ENCODE data around the gene CSNK1G2.

DNA sequence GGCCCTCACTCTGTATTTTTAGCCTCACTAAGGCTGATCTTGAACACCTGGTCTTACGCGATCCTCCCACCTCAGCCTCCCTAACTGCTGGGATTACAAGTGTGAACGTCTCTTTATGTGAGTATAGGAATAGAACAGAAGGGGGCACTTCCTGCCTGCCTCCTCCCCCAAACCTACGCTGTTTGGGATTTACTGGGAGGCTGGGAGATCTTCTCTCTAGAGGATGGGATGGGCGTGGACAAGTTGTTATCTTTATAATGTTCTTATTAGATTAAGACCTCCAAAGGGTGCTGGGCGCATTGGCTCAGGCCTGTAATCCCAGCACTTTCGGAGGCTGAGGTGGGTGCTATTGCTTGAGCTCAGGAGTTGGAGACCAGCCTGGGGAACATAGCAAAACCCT is 2.9 kb upstream of the CSNK1G2 start:
- TF ChIP-seq, protein P1, sequence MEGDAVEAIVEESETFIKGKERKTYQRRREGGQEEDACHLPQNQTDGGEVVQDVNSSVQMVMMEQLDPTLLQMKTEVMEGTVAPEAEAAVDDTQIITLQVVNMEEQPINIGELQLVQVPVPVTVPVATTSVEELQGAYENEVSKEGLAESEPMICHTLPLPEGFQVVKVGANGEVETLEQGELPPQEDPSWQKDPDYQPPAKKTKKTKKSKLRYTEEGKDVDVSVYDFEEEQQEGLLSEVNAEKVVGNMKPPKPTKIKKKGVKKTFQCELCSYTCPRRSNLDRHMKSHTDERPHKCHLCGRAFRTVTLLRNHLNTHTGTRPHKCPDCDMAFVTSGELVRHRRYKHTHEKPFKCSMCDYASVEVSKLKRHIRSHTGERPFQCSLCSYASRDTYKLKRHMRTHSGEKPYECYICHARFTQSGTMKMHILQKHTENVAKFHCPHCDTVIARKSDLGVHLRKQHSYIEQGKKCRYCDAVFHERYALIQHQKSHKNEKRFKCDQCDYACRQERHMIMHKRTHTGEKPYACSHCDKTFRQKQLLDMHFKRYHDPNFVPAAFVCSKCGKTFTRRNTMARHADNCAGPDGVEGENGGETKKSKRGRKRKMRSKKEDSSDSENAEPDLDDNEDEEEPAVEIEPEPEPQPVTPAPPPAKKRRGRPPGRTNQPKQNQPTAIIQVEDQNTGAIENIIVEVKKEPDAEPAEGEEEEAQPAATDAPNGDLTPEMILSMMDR (conservative IDR thresholded peaks at IDR 0.05; ENCODE audit: low read depth in 2 of 2), result no peak
- TF ChIP-seq EZH2 (IDR thresholded peaks at IDR 0.05; ENCODE audit: low read depth, unreplicated experiment) (no peak), POLR2AphosphoS5 (IDR thresholded peaks at IDR 0.05; ENCODE audit: low read depth) (no peak), JUNB (IDR thresholded peaks at IDR 0.05; ENCODE audit: unreplicated experiment) (no peak), CREB1 (CRISPR knock-in tag; IDR thresholded peaks at IDR 0.05; ENCODE audit: low read depth) (no peak), EZH2phosphoT487 (IDR thresholded peaks at IDR 0.05; ENCODE audit: unreplicated experiment) (no peak), NANOG (IDR thresholded peaks at IDR 0.05; ENCODE audit: borderline replicate concordance) (no peak)
- TF ChIP-seq, protein P2, sequence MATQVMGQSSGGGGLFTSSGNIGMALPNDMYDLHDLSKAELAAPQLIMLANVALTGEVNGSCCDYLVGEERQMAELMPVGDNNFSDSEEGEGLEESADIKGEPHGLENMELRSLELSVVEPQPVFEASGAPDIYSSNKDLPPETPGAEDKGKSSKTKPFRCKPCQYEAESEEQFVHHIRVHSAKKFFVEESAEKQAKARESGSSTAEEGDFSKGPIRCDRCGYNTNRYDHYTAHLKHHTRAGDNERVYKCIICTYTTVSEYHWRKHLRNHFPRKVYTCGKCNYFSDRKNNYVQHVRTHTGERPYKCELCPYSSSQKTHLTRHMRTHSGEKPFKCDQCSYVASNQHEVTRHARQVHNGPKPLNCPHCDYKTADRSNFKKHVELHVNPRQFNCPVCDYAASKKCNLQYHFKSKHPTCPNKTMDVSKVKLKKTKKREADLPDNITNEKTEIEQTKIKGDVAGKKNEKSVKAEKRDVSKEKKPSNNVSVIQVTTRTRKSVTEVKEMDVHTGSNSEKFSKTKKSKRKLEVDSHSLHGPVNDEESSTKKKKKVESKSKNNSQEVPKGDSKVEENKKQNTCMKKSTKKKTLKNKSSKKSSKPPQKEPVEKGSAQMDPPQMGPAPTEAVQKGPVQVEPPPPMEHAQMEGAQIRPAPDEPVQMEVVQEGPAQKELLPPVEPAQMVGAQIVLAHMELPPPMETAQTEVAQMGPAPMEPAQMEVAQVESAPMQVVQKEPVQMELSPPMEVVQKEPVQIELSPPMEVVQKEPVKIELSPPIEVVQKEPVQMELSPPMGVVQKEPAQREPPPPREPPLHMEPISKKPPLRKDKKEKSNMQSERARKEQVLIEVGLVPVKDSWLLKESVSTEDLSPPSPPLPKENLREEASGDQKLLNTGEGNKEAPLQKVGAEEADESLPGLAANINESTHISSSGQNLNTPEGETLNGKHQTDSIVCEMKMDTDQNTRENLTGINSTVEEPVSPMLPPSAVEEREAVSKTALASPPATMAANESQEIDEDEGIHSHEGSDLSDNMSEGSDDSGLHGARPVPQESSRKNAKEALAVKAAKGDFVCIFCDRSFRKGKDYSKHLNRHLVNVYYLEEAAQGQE (IDR thresholded peaks at IDR 0.05; ENCODE audit: unreplicated experiment), result no peak
- TF ChIP-seq, protein P3, sequence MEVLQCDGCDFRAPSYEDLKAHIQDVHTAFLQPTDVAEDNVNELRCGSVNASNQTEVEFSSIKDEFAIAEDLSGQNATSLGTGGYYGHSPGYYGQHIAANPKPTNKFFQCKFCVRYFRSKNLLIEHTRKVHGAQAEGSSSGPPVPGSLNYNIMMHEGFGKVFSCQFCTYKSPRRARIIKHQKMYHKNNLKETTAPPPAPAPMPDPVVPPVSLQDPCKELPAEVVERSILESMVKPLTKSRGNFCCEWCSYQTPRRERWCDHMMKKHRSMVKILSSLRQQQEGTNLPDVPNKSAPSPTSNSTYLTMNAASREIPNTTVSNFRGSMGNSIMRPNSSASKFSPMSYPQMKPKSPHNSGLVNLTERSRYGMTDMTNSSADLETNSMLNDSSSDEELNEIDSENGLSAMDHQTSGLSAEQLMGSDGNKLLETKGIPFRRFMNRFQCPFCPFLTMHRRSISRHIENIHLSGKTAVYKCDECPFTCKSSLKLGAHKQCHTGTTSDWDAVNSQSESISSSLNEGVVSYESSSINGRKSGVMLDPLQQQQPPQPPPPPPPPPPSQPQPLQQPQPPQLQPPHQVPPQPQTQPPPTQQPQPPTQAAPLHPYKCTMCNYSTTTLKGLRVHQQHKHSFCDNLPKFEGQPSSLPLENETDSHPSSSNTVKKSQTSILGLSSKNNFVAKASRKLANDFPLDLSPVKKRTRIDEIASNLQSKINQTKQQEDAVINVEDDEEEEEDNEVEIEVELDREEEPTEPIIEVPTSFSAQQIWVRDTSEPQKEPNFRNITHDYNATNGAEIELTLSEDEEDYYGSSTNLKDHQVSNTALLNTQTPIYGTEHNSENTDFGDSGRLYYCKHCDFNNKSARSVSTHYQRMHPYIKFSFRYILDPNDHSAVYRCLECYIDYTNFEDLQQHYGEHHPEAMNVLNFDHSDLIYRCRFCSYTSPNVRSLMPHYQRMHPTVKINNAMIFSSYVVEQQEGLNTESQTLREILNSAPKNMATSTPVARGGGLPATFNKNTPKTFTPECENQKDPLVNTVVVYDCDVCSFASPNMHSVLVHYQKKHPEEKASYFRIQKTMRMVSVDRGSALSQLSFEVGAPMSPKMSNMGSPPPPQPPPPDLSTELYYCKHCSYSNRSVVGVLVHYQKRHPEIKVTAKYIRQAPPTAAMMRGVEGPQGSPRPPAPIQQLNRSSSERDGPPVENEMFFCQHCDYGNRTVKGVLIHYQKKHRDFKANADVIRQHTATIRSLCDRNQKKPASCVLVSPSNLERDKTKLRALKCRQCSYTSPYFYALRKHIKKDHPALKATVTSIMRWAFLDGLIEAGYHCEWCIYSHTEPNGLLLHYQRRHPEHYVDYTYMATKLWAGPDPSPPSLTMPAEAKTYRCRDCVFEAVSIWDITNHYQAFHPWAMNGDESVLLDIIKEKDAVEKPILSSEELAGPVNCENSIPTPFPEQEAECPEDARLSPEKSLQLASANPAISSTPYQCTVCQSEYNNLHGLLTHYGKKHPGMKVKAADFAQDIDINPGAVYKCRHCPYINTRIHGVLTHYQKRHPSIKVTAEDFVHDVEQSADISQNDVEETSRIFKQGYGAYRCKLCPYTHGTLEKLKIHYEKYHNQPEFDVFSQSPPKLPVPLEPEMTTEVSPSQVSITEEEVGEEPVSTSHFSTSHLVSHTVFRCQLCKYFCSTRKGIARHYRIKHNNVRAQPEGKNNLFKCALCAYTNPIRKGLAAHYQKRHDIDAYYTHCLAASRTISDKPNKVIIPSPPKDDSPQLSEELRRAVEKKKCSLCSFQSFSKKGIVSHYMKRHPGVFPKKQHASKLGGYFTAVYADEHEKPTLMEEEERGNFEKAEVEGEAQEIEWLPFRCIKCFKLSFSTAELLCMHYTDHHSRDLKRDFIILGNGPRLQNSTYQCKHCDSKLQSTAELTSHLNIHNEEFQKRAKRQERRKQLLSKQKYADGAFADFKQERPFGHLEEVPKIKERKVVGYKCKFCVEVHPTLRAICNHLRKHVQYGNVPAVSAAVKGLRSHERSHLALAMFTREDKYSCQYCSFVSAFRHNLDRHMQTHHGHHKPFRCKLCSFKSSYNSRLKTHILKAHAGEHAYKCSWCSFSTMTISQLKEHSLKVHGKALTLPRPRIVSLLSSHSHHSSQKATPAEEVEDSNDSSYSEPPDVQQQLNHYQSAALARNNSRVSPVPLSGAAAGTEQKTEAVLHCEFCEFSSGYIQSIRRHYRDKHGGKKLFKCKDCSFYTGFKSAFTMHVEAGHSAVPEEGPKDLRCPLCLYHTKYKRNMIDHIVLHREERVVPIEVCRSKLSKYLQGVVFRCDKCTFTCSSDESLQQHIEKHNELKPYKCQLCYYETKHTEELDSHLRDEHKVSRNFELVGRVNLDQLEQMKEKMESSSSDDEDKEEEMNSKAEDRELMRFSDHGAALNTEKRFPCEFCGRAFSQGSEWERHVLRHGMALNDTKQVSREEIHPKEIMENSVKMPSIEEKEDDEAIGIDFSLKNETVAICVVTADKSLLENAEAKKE (CRISPR knock-in tag; IDR thresholded peaks at IDR 0.05), result no peak

All from GM23338 (cell line).